ENCODE data around the gene PDK3. TPM values are rescaled to one million over a fixed set of nuclear protein-coding genes. Genes with fewer than 3 reads are reported as not detected.

The PDK3 gene
- total RNA-seq, 4 donors from 2014 or later = 39.7 to 83.0 (median 60.2) TPM

GRCh38 chrX:24542756-24543155, 77.7 kb downstream of the PDK3 start:
- WGBS = 59% methylated on average over 4 of the region's 4 CpGs

GRCh38 chrX:24547961-24548360, 82.9 kb downstream of the PDK3 start:
- Histone ChIP-seq H3K36me3 (no peaks in the 10 kb centered on the region), H3K9me3 (no peaks in the 10 kb centered on the region), H3K27ac (no peak overlapping the region), H3K4me3 (no peak overlapping the region), H3K4me1 (no peaks in the 10 kb centered on the region), H3K27me3 (no peaks in the 10 kb centered on the region)
- TF ChIP-seq POLR2AphosphoS5 (IDR thresholded peaks at IDR 0.05) = no peak
- TF ChIP-seq, protein P1, sequence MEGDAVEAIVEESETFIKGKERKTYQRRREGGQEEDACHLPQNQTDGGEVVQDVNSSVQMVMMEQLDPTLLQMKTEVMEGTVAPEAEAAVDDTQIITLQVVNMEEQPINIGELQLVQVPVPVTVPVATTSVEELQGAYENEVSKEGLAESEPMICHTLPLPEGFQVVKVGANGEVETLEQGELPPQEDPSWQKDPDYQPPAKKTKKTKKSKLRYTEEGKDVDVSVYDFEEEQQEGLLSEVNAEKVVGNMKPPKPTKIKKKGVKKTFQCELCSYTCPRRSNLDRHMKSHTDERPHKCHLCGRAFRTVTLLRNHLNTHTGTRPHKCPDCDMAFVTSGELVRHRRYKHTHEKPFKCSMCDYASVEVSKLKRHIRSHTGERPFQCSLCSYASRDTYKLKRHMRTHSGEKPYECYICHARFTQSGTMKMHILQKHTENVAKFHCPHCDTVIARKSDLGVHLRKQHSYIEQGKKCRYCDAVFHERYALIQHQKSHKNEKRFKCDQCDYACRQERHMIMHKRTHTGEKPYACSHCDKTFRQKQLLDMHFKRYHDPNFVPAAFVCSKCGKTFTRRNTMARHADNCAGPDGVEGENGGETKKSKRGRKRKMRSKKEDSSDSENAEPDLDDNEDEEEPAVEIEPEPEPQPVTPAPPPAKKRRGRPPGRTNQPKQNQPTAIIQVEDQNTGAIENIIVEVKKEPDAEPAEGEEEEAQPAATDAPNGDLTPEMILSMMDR (IDR thresholded peaks at IDR 0.05) = no peak
- TF ChIP-seq POLR2A (IDR thresholded peaks at IDR 0.05) = no peak
- no peak for TF ChIP-seq EP300 (IDR thresholded peaks at IDR 0.05)
- WGBS = 87% methylated on average over 1 of the region's 1 CpG
- DNase-seq (ENCODE audit: low spot score in 2 of 2) = no peak

More at GRCh38 chrX:24542756-24543155, 77.7 kb downstream of the PDK3 start:
- TF ChIP-seq, protein P1 (IDR thresholded peaks at IDR 0.05) = no peak
- TF ChIP-seq POLR2AphosphoS5 (IDR thresholded peaks at IDR 0.05) (no peak), EP300 (IDR thresholded peaks at IDR 0.05) (no peak), POLR2A (IDR thresholded peaks at IDR 0.05) (no peak)
- no peaks in the 10 kb centered on the region for H3K9me3 ChIP-seq
- H3K4me1 ChIP-seq = no peaks in the 10 kb centered on the region
- H3K36me3 ChIP-seq = no peaks in the 10 kb centered on the region
- H3K27ac ChIP-seq = no peak overlapping the region
- H3K27me3 ChIP-seq = no peaks in the 10 kb centered on the region
- no peak for DNase-seq (ENCODE audit: low spot score in 2 of 2)
- no peak overlapping the region for H3K4me3 ChIP-seq

GRCh38 chrX:24550166-24550565, 85.1 kb downstream of the PDK3 start:
- no peaks in the 10 kb centered on the region for H3K36me3 ChIP-seq
- DNase-seq (ENCODE audit: low spot score in 2 of 2) = no peak
- TF ChIP-seq POLR2AphosphoS5 (IDR thresholded peaks at IDR 0.05) (no peak), POLR2A (IDR thresholded peaks at IDR 0.05) (no peak), EP300 (IDR thresholded peaks at IDR 0.05) (no peak)
- TF ChIP-seq, protein P1 (IDR thresholded peaks at IDR 0.05) = no peak
- 82% methylated on average over 5 of the region's 5 CpGs for WGBS
- H3K4me1 ChIP-seq = no peaks in the 10 kb centered on the region
- H3K9me3 ChIP-seq = no peaks in the 10 kb centered on the region
- H3K4me3 ChIP-seq = no peak overlapping the region
- no peaks in the 10 kb centered on the region for H3K27me3 ChIP-seq
- H3K27ac ChIP-seq = no peak overlapping the region

GRCh38 chrX:24553011-24553410, 87.9 kb downstream of the PDK3 start:
- TF ChIP-seq EP300 (IDR thresholded peaks at IDR 0.05) = no peak
- TF ChIP-seq POLR2AphosphoS5 (IDR thresholded peaks at IDR 0.05) = no peak
- Histone ChIP-seq H3K4me3 (no peak overlapping the region), H3K9me3 (no peaks in the 10 kb centered on the region), H3K27ac (no peak overlapping the region), H3K4me1 (no peaks in the 10 kb centered on the region), H3K27me3 (no peaks in the 10 kb centered on the region), H3K36me3 (no peaks in the 10 kb centered on the region)
- WGBS = 54% methylated on average over 4 of the region's 4 CpGs
- no peak for DNase-seq (ENCODE audit: low spot score in 2 of 2)

- H3K36me3 ChIP-seq = no peaks in the 10 kb centered on the region
- 62% methylated on average over 5 of the region's 5 CpGs for WGBS
These were observed 96.0 kb downstream of the PDK3 start for GRCh38 chrX:24561121-24561520.

More at GRCh38 chrX:24561121-24561520, 96.0 kb downstream of the PDK3 start:
- Histone ChIP-seq H3K4me3 (no peak overlapping the region), H3K27ac (no peak overlapping the region), H3K9me3 (no peaks in the 10 kb centered on the region), H3K27me3 (no peaks in the 10 kb centered on the region), H3K4me1 (no peaks in the 10 kb centered on the region)
- TF ChIP-seq POLR2AphosphoS5 (IDR thresholded peaks at IDR 0.05) (no peak), EP300 (IDR thresholded peaks at IDR 0.05) (no peak), POLR2A (IDR thresholded peaks at IDR 0.05) (no peak)
- TF ChIP-seq, protein P1 (IDR thresholded peaks at IDR 0.05) = no peak
- DNase-seq (ENCODE audit: low spot score in 2 of 2) = no peak

All from suprapubic skin (tissue), 4 donors.